NCI-H2227 (cell line): ENCODE data around the gene PLXNB2.

Experiments
- DNase-seq: peaks from one replicate; lab custom pipeline; 2025; ENCODE audit not compliant: unreplicated experiment; lab: John Stamatoyannopoulos, UW

PLXNB2 gene

GRCh38 chr22:50298937-50299784 is 8.3 kb downstream of the PLXNB2 start:
- DNase-seq, result peak; percentile 12

DNA sequence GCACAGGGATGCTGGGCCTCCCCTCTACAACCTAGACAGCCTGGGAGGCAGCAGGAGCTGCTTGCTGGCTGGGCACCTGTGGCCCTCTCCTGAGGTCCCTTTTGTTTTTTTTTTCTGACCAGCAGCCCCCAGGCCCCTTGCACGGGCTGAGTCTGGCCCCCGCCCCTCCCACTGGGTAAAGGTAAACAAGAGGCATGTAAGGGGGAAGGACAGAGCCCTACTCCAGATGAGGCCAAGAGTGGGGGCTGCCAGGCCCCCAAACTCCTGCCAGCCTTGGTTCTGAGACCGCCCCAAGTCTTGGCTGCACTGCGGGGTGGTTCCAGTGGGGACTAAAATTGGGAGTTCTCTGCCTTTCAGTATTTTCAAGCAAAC is 9.2 kb downstream of the PLXNB2 start:
- no peak for DNase-seq

DNA sequence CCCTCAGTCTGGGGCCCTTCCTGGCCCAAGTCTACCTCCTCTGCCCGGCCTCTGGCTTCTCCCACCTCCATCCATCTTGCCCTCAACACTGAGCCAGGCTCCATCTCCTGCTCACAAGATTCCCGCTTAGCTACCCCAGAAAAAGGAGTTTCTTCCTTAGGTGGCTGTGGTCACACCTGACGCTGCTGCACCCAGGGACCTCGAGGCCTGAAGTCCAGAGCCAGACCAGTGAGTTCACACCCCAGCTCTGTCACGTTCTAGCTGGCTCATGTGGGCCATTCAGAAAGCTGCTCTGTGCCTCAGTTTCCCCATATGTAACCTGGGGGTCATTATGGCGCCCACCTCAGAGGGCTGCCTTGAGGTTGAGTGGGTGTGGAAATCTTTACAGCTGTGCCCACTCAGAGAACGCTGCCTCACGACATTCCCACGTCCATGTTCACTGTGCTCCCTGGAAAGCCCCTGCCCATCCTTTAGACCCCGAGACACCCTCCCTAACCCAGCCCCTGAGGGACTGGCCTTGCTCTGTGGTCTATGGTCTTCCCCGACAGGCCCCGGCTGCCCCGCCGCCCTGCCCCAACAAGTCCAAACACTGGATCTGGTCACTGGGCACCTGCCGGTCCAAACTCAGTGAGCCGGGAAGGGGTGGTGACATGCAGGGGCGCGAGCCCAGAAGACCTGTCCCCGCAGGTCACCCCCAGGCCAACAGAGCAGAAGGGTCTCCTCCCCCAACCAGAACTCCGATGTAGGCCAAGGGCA is 9.8 kb downstream of the PLXNB2 start:
- no peak for DNase-seq

- no peak for DNase-seq
Measured at GRCh38 chr22:50296658-50297490, 10.6 kb downstream of the PLXNB2 start.

DNA sequence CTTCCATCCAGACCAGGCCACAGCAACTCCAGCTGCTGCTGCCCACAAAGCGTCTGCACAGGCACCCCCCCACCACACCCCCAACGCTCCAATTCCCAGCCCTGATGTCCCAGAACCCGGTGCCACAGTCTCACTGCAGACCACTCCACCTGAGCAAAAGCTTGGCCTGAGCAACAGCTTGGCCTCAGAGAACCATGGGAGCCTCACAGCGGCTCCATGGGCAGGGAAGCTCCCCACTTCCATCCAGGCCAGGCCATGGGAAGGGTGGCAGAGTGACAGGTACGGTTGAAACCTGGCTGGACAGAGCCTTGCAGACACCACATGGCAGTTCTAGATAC is 13.2 kb downstream of the PLXNB2 start:
- no peak for DNase-seq

GRCh38 chr22:50293441-50294318 is 13.8 kb downstream of the PLXNB2 start:
- DNase-seq, result no peak

DNA sequence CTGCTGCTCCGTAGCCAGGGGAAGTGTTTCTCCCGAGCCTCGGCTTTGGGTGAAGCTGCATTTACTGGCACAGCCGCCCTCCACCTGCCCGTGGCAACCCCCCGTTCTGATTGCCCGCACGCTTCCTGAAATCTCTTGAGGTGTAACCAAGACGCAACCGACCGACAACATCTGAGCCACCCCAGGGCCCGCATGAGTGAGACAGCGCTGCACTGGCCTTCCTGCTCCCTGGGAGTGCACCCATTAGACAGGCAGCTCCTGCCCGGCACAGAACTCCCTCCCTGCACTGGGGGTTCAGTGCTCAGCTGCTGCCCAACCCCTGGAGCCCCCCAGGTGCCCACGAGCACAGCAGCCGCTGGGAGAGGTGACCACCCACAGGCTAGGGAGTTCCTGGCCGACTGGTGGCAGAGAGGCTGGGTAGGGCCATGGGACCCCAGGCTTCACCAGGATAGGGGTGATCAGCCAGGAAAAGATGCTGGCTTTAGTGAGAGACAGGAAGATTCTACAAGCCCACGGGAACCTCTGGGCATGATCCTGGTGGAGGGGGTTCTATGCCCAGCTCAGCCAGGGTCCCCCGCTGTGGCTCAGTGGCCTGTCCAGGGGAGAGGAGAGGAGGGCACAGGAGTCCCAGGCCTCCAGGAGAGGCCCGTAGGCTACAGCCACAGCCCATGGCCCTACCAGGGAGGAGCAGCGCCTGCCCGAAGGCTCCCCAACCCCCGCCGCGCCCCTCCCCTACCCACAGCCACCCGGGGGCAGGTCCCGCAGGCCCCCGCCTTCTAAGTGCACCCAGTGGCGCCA is 14.6 kb downstream of the PLXNB2 start:
- DNase-seq, result no peak

GRCh38 chr22:50289942-50290630 is 17.4 kb downstream of the PLXNB2 start:
- no peak for DNase-seq

- DNase-seq, result no peak
Measured at GRCh38 chr22:50289151-50289941, 18.1 kb downstream of the PLXNB2 start.

DNA sequence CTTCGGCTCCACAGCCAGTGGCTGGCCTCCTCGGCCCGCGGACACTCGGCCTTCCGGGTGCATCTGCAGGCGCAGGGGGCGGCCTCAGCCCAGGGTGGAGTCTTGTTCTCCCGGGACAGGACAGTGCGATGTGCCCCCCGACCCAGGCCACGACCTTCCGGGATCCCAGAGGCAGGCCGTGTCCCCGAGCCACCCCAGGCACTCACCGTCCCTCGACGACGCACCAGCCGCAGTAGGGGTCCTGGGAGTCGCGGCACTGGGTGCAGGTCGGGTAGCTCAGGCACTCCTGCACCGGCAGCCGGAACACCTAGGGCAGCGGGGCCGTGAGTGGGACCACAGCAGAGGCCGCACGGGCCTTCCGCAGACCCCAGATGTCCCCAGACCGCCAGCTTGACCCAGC is 19.7 kb downstream of the PLXNB2 start:
- no peak for DNase-seq

- DNase-seq, result no peak
Measured at GRCh38 chr22:50286701-50287318, 20.6 kb downstream of the PLXNB2 start.

DNA sequence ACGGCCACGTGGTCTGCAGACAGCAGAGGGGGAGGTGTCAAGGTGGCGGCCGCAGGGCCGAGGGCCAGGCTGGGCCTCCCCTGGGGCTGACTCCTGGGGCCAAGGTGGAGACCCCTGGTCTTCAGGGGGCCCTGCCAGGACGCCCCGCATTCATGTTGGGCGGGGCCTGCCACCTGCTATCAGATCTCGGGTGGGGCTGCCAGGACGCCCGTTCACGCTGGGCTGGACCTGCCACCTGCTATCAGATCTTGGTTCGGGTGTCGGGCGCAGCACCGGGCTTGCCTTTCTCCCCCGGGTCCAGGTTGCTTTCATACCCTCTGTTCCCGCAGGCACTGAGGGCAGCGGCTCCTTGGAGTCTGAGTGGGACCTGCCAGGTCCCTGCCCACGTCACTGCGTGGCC is 21.2 kb downstream of the PLXNB2 start:
- DNase-seq, result no peak

DNA sequence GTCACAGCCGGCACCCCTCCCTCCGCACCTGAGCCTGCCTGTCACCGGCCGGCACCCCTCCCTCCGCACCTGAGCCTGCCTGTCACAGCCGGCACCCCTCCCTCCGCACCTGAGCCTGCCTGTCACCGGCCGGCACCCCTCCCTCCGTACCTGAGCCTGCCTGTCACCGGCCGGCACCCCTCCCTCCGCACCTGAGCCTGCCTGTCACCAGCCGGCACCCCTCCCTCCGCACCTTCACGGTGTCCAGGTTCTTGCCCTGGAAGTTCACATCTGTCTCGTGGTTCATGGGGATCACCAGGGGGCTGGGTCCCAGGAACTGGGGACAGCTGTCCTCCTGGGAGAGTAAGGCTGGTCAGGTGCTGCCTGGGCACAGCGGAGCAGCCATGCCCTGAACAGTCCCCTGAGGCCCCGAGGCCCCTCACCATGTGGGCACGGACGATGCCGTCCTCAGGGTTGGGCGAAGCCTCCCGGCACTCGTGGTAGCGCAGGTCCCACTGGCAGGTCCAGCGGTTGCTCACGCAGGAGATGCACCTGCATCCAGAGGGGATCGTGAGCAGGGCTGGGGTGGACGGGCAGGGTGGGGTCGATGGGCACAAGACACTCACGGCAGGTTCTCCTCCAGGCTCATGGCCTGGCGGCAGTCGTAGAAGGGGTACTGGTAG is 21.7 kb downstream of the PLXNB2 start:
- no peak for DNase-seq

DNA sequence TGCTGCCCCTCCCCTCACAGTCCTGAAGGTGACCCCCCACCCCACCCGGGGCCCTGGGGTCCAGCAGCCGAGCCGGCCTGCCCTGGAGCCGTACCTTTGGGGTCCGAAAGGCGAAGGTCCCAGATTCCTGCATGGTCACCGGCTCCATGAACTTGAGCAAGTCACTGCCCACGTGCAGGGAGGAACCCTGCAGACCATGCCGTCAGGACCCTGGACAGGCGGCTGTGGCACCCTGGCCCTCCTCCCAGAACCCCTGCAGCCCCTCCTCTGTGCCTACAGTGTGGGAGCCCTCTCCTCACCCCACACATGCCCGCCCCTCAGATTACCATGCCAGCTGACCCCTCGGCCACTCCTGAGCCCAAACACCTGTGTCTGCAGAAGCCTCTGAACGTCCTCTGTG is 23.0 kb downstream of the PLXNB2 start:
- DNase-seq, result no peak

- no peak for DNase-seq
Measured at GRCh38 chr22:50283821-50284220, 23.6 kb downstream of the PLXNB2 start.

- no peak for DNase-seq
Measured at GRCh38 chr22:50282361-50283155, 24.9 kb downstream of the PLXNB2 start.

GRCh38 chr22:50281957-50282356 is 25.5 kb downstream of the PLXNB2 start:
- no peak for DNase-seq
